GM21515 (cell line): ENCODE measurements around the gene OR5L2.
"Not testable (repeated sequence)": the region's sequence is repeated elsewhere in the genome, so short reads cannot be mapped to it uniquely, and the experiment has no call there.

Experiments
- ATAC-seq: cut with Tn5 transposase; IDR thresholded peaks from one replicate; pipeline ENCODE4 v1.9.1; 2021; ENCODE audit not compliant: unreplicated experiment

Gene OR5L2

DNA sequence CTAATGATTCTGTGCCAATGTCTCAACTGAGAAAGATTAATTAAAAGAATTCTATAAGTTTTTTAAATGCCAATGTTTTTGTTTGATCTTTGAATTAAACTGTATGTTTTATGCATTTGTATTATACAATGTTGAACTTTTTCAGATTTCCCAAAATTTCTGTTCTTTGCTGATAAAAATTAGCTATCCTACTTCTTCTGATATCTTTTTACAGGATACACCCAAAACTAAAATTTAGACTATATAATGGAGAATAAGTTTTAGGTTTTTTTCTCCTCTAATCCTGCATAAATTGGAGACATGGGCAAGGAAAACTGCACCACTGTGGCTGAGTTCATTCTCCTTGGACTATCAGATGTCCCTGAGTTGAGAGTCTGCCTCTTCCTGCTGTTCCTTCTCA, at the start of gene OR5L2:
TSS of gene OR5L2 (plus strand) at position 301 of the 400 bp plus-strand sequence. CDS start at position 301, 0 bp downstream.
- no peak for ATAC-seq

DNA sequence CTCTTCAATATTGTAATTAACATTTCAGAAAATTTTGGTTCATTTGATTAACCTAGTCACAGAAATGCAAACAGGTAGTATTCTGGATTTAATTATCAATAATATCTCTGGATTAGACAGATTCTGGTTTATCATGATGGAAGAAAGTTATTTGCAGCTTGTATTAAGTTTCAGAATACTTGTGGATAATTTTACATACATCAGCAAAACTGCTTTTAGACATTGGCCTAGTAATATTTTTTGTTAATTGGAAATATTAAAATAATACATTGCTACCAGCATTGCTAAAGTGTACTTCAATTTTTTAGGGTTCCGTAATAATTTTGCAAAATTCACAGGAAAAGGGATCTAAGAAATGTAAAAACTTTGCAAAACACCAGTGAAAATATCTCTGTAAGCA, 35.4 kb upstream of the OR5L2 start:
- no peak for ATAC-seq

- ATAC-seq: no peak
Observed at GRCh38 chr11:55793321-55793720, 33.7 kb upstream of the OR5L2 start.

GRCh38 chr11:55795256-55795655, 31.8 kb upstream of the OR5L2 start, which contains the start of gene OR5D14:
OR5D14 (plus strand) TSS chr11:55795556; CDS start chr11:55795556, 0 bp downstream.
- no peak for ATAC-seq

DNA sequence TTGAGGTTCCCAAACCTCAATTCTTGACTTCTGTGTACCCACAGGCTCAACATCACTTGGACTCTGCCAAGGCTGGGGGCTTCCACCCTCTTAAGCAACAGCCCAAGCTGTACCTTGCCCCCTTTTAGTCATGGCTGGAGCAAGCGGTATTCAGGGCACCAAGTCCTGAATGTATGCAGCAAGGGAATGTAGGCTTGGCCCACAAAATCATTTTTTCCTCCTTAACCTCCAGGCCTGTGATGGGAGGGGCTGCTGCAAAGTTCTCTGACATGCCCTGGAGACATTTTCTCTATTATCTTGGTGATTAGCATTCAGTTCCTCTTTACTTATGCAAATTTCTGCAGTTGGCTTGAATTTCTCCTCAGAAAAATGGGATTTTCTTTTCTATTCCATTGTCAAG, 20.8 kb upstream of the OR5L2 start:
- ATAC-seq: no peak

- no peak for ATAC-seq
Observed at GRCh38 chr11:55811067-55811466, 16.0 kb upstream of the OR5L2 start, which contains the start of gene OR5L1. OR5L1 (plus strand) TSS chr11:55811367; CDS start chr11:55811467, 100 bp downstream.

DNA sequence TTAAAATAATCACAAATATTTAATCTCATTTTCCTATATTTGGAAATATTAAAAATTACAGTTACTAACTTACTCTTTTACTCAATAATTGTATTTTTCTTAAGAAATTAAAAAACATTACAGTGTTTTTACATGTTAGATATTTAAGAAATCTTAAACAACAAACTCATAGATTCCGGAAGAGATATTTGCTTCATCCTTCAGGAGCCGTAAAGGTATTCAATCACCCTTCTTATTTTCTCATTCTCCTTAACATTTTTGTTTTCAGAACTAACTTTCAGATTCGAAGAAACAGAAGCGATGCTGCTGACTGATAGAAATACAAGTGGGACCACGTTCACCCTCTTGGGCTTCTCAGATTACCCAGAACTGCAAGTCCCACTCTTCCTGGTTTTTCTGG, 7.7 kb upstream of the OR5L2 start, which contains the start of gene OR5D18:
TSS of gene OR5D18 (plus strand) at position 301 of the 400 bp plus-strand sequence. CDS start at position 301, 0 bp downstream.
- ATAC-seq: no peak

GRCh38 chr11:55838452-55838851, 11.4 kb downstream of the OR5L2 start, which contains the start of gene OR5D16:
OR5D16 (plus strand) TSS chr11:55838752; CDS start chr11:55838752, 0 bp downstream.
- ATAC-seq: no peak

DNA sequence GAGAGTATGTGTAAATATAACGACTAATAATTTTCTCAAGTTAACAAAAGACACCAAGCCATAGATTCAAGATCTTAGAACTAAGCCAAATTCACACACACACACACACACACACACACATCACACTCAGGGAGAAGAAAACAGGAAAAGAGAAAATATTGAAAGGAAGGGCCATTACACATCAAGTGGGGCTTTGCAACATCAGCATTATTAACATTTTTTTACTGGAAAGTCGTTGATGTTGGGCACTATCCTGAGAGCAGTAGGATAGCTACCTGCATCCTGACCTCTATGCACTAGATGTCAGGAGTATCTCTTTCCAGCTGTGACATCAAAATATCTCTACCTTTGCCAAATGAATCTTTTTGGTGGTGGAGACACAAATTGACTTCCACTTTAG, 20.4 kb downstream of the OR5L2 start:
- no peak for ATAC-seq

GRCh38 chr11:55849037-55849436, 22.0 kb downstream of the OR5L2 start:
- ATAC-seq: no peak

DNA sequence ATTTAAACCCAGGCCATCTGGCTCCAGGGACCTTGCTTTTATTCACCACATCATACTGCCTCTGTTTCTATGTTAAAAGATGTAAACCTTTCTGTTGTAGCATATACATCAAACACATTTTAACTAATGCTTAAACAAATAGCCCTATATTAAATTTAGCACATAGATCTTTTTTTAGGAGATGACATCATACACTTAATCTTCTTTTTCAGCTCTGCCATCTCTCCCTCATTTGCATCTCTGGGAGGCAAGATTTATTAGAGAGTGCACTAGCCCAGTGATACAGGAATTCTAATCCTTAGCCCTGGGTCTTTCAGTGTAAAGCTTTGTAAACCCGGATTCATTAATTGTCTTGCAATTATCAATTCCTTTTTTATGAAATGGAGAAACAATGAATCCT, 25.1 kb downstream of the OR5L2 start:
- ATAC-seq: no peak

- no peak for ATAC-seq
Observed at GRCh38 chr11:55854704-55855103, 27.7 kb downstream of the OR5L2 start.

- not testable (repeated sequence) for ATAC-seq
Observed at GRCh38 chr11:55867354-55867753, 40.3 kb downstream of the OR5L2 start.

GRCh38 chr11:55872731-55873130, 45.7 kb downstream of the OR5L2 start:
- ATAC-seq: not testable (repeated sequence)

GRCh38 chr11:55873146-55873545, 46.1 kb downstream of the OR5L2 start:
- ATAC-seq: not testable (repeated sequence)
